IMR-90 (cell line): ENCODE results near the gene NPFFR1. TPM values are rescaled to one million over a fixed set of nuclear protein-coding genes. Genes with fewer than 3 reads are reported as not detected.

Experiments
- ATAC-seq: fragments of 200-7000 bp; cut with Tn5 transposase; 2 replicates; pipeline ENCODE4 v1.9.1; 2020; ENCODE audit warnings: low read depth, mild to moderate bottlenecking, moderate library complexity
- BruUV-seq: library from RNA; stranded (reverse); fragments of 400-500 nt; replicated peaks from 2 replicates; lab custom pipeline; 2021; lab: Mats Ljungman, UMichigan
- CTCF ChIA-PET: fragments of 300-600 bp; formaldehyde crosslinking; extraction: SDS; loops from one replicate; lab custom pipeline; 2021; ENCODE audit warnings: antibody characterized with exemption; lab: Yijun Ruan, JAX
- POLR2A ChIA-PET: fragments of 300-600 bp; sonication (Branson Sonifier 250); formaldehyde crosslinking; loops from one replicate; lab custom pipeline; 2022; ENCODE audit warnings: antibody characterized with exemption; ENCODE audit not compliant: unreplicated experiment; lab: Charles Lee
- DNase-seq: peaks from one replicate; pipeline ENCODE4 v3.0.0; 2013
- H2AFZ ChIP-seq: replicated peaks from 2 replicates; pipeline ENCODE3; 2013; ENCODE audit warnings: low read length, mild to moderate bottlenecking; ENCODE audit not compliant: poor library complexity
- H2AK5ac ChIP-seq: 2 replicates; pipeline ENCODE4 v1.6.1; 2013; ENCODE audit warnings: low read depth, low read length, inconsistent platforms
- H2AK9ac ChIP-seq: replicated peaks from 2 replicates; pipeline ENCODE3; 2013; ENCODE audit warnings: mild to moderate bottlenecking, low read depth, low read length, moderate library complexity; ENCODE audit not compliant: poor library complexity
- H2BK120ac ChIP-seq: 2 replicates; pipeline ENCODE4 v1.6.1; 2013; ENCODE audit warnings: low read depth, low read length, inconsistent platforms
- H2BK15ac ChIP-seq: 3 replicates; pipeline ENCODE4 v1.6.1; 2013; ENCODE audit warnings: low read depth, low read length, inconsistent platforms
- H2BK20ac ChIP-seq: 2 replicates; pipeline ENCODE4 v1.6.1; 2013; ENCODE audit warnings: low read depth, mild to moderate bottlenecking, inconsistent platforms, low read length, moderate library complexity
- H2BK5ac ChIP-seq: 2 replicates; pipeline ENCODE4 v1.6.1; 2013; ENCODE audit warnings: mild to moderate bottlenecking, low read depth, low read length, inconsistent platforms; ENCODE audit not compliant: poor library complexity, severe bottlenecking
- H3K14ac ChIP-seq: replicated peaks from 2 replicates; pipeline ENCODE4 v1.6.1; 2013; ENCODE audit warnings: low read depth, low read length, inconsistent platforms
- H3K18ac ChIP-seq: 2 replicates; pipeline ENCODE4 v1.6.1; 2013; ENCODE audit warnings: low read depth, low read length, control low read depth
- H3K23ac ChIP-seq: 2 replicates; pipeline ENCODE4 v1.6.1; 2013; ENCODE audit warnings: low read depth, low read length, inconsistent platforms
- H3K27ac ChIP-seq: 2 replicates; pipeline ENCODE4 v1.5.1; 2013; ENCODE audit warnings: mild to moderate bottlenecking, control low read depth, low read length; ENCODE audit not compliant: insufficient read depth
- H3K27me3 ChIP-seq: 2 replicates; pipeline ENCODE4 v1.6.1; 2013; ENCODE audit warnings: low read length; ENCODE audit not compliant: control insufficient read depth, insufficient read depth
- H3K36me3 ChIP-seq: 2 replicates; pipeline ENCODE4 v1.6.1; 2013; ENCODE audit warnings: low read length, mixed read lengths; ENCODE audit not compliant: control insufficient read depth, insufficient read depth
- H3K4ac ChIP-seq: 2 replicates; pipeline ENCODE4 v1.6.1; 2013; ENCODE audit warnings: low read depth, low read length, inconsistent platforms
- H3K4me1 ChIP-seq: 2 replicates; pipeline ENCODE4 v1.6.1; 2013; ENCODE audit warnings: low read length, mixed read lengths; ENCODE audit not compliant: control insufficient read depth, insufficient read depth
- H3K4me2 ChIP-seq: 2 replicates; pipeline ENCODE4 v1.6.1; 2013; ENCODE audit warnings: low read depth, mild to moderate bottlenecking, control low read depth, low read length, moderate library complexity
- H3K4me3 ChIP-seq: 2 replicates; pipeline ENCODE4 v1.5.1; 2013; ENCODE audit warnings: low read depth, mild to moderate bottlenecking, control low read depth, low read length, moderate library complexity; ENCODE audit not compliant: insufficient read depth
- H3K56ac ChIP-seq: 2 replicates; pipeline ENCODE4 v1.6.1; 2013; ENCODE audit warnings: low read length, inconsistent platforms; ENCODE audit not compliant: insufficient read depth; ENCODE audit errors: extremely low read depth
- H3K79me1 ChIP-seq, 2 experiments: 2 replicates each; pipeline ENCODE4 v1.6.1; 2013; ENCODE audit warnings: low read length in 2 of 2, inconsistent platforms in 1 of 2, low read depth in 1 of 2
- H3K9ac ChIP-seq: 2 replicates; pipeline ENCODE4 v1.6.1; 2013; ENCODE audit warnings: low read depth, low read length, control low read depth
- H3K9me1 ChIP-seq: 2 replicates; pipeline ENCODE4 v1.6.1; 2013; ENCODE audit warnings: low read length, inconsistent platforms; ENCODE audit not compliant: insufficient read depth
- H3K9me3 ChIP-seq: 2 replicates; pipeline ENCODE4 v1.6.1; 2013; ENCODE audit warnings: low read length; ENCODE audit not compliant: control insufficient read depth, insufficient read depth
- H4K20me1 ChIP-seq: 2 replicates; pipeline ENCODE4 v1.6.1; 2013; ENCODE audit warnings: low read length, inconsistent platforms; ENCODE audit not compliant: insufficient read depth
- H4K5ac ChIP-seq: 2 replicates; pipeline ENCODE4 v1.6.1; 2013; ENCODE audit warnings: mild to moderate bottlenecking, low read depth, low read length, control low read depth
- H4K8ac ChIP-seq, 2 experiments: 2 replicates each; pipeline ENCODE4 v1.6.1; 2013; ENCODE audit warnings: low read depth in 2 of 2, low read length in 2 of 2, control low read depth in 1 of 2, inconsistent platforms in 1 of 2
- H4K91ac ChIP-seq: 2 replicates; pipeline ENCODE4 v1.6.1; 2013; ENCODE audit warnings: low read depth, low read length, inconsistent platforms; ENCODE audit not compliant: insufficient read depth
- CTCF ChIP-seq: conservative IDR thresholded peaks from 2 replicates; pipeline ENCODE4 v1.5.1; 2012; ENCODE audit warnings: mild to moderate bottlenecking, low read depth, low read length, improper control_type of control experiment
- MAFK ChIP-seq: IDR thresholded peaks from 2 replicates; pipeline ENCODE4 v1.6.1; 2012; ENCODE audit warnings: low read depth, low read length, improper control_type of control experiment
- SMC3 ChIP-seq: fragments of 150-350 bp; IDR thresholded peaks from 2 replicates; pipeline ENCODE4 v1.6.1; 2016; ENCODE audit warnings: low read depth, mild to moderate bottlenecking, antibody characterized with exemption, low read length, moderate library complexity
- WGBS, 2 experiments: methylation state at CpG; one replicate each; pipeline versions ENCODE4 v1.1.5 to v1.1.7; 2013; ENCODE audit warnings: missing lambda C conversion rate in 2 of 2; ENCODE audit not compliant: insufficient read length in 1 of 2; ENCODE audit errors: extremely low coverage in 2 of 2; 5-methylcytosine and 5-hydroxymethylcytosine counted together
- dilution Hi-C: fragments of 300-500 bp; cut with HindIII; formaldehyde crosslinking; loops from one replicate; pipeline ENCODE4 v1.14.3; 2018; ENCODE audit warnings: low sequenced_read_pairs; ENCODE audit not compliant: unreplicated experiment
- in situ Hi-C: fragments of 300-500 bp; cut with MboI; formaldehyde crosslinking; loops from 3 replicates; pipeline ENCODE4 v1.14.3; 2019; ENCODE audit warnings: low sequenced_read_pairs, inconsistent platforms, mixed read lengths
- intact Hi-C: fragments of 100-400 bp; cut with micrococcal nuclease; formaldehyde crosslinking; loops from 2 replicates; pipeline ENCODE4 v1.10.0; 2022
- polyA plus RNA-seq, 3 experiments: library from polyadenylated mRNA; depleted of rRNA; stranded (reverse); fragments of >200 nt; gene quantifications; 2 replicates each; pipeline ENCODE4 v1.2.3, GENCODE V29; 2012; ENCODE audit warnings: low replicate concordance in 1 of 3
- total RNA-seq: library from RNA; depleted of rRNA; stranded (reverse); fragments of >200 nt; gene quantifications from 2 replicates; pipeline ENCODE4 v1.2.3, GENCODE V29; 2012

The NPFFR1 gene
- total and polyA plus RNA-seq, 2 of the 4 experiments (the other 2 are of a cell fraction): not detected

GRCh38 chr10:70299876-70300275 is 16.1 kb upstream of the NPFFR1 start:
- POLR2A ChIA-PET: no interaction called here
- in situ Hi-C loops (no loop called here), dilution Hi-C loops (no loop called here), intact Hi-C loops (no loop called here)
- Histone ChIP-seq H4K20me1 (no peaks in the 10 kb centered on the region; the same call in 1 of the 2 replicates), H2BK120ac (no peak overlapping the region), H4K5ac (no peak overlapping the region), H2BK20ac (no peak overlapping the region), H3K23ac (no peak overlapping the region), H2BK5ac (no peak overlapping the region), H3K56ac (no peak overlapping the region), H3K4me3 (no peak overlapping the region), H2AFZ (no peak overlapping the region), H2AK9ac (no peak overlapping the region), H3K36me3 (peaks cover 4% of the 10 kb centered on the region; the same call in 1 of the 2 replicates), H3K27ac (no peak overlapping the region), H2BK15ac (no peak overlapping the region), H3K4ac (no peak overlapping the region), H3K79me1 (no peaks in the 10 kb centered on the region), H3K4me1 (peaks cover 2% of the 10 kb centered on the region; the same call in 1 of the 2 replicates), H3K4me2 (no peak overlapping the region), H4K8ac (no peak overlapping the region), H3K9me3 (no peaks in the 10 kb centered on the region), H3K9me1 (peaks cover 10% of the 10 kb centered on the region), H3K27me3 (no peaks in the 10 kb centered on the region), H3K18ac (no peak overlapping the region), H3K9ac (no peak overlapping the region), H3K14ac (no peak overlapping the region), H4K91ac (no peak overlapping the region), H2AK5ac (no peak overlapping the region)
- whole genome bisulfite sequencing, 2 experiments: 60% methylated on average over 1 of the region's 7 CpGs; no CpG with 5 or more reads in 1 of the 2 experiments
- DNase-seq (no peak), ATAC-seq (no peak)
- no TSS peak for BruUV-seq
- CTCF ChIA-PET: no interaction called here
- TF ChIP-seq CTCF (no peak), SMC3 (no peak), MAFK (no peak)
